WERI-Rb-1 (cell line): ENCODE measurements around the gene TMEM69.

Source experiments
- DNase-seq: peaks from one replicate; pipeline ENCODE4 v3.0.0-alpha.2; 2020
- H3K27ac ChIP-seq: fragments of 250-450 bp; sonication (Bioruptor Pico); 2 replicates; pipeline ENCODE4 v1.5.1; 2020; ENCODE audit warnings: mild to moderate bottlenecking, moderate library complexity
- H3K27me3 ChIP-seq: fragments of 250-450 bp; sonication (Bioruptor Pico); 2 replicates; pipeline ENCODE4 v1.5.1; 2021; ENCODE audit warnings: mild to moderate bottlenecking, low read depth, moderate library complexity; ENCODE audit not compliant: insufficient read depth, severe bottlenecking
- H3K36me3 ChIP-seq: fragments of 250-450 bp; sonication (Bioruptor Pico); 2 replicates; pipeline ENCODE4 v1.5.1; 2020; ENCODE audit warnings: mild to moderate bottlenecking, moderate library complexity
- H3K4me3 ChIP-seq: 2 replicates; pipeline ENCODE4 v1.5.1; 2011; ENCODE audit warnings: low read depth, mild to moderate bottlenecking, control low read depth, low read length
- H3K9me3 ChIP-seq: fragments of 250-450 bp; sonication (Bioruptor Pico); 2 replicates; pipeline ENCODE4 v1.5.1; 2021; ENCODE audit warnings: mild to moderate bottlenecking, moderate library complexity; ENCODE audit not compliant: severe bottlenecking
- CTCF ChIP-seq: IDR thresholded peaks from 2 replicates; pipeline ENCODE4 v1.5.1; 2011; ENCODE audit warnings: low read depth, mild to moderate bottlenecking, control low read depth, inconsistent platforms, low read length

Gene TMEM69

GRCh38 chr1:45647248-45648021 is 40.5 kb upstream of the TMEM69 start:
- no peaks in the 10 kb centered on the region for H3K27me3 ChIP-seq
- TF ChIP-seq CTCF: no peak
- H3K4me3 ChIP-seq: no peak overlapping the region
- H3K27ac ChIP-seq: no peak overlapping the region
- peaks cover 28% of the 10 kb centered on the region for H3K36me3 ChIP-seq
- DNase-seq: no peak
- no peaks in the 10 kb centered on the region for H3K9me3 ChIP-seq

- no peak for TF ChIP-seq CTCF
- H3K36me3 ChIP-seq: peaks cover 89% of the 10 kb centered on the region
- H3K27ac ChIP-seq: no peak overlapping the region
- no peaks in the 10 kb centered on the region for H3K27me3 ChIP-seq
- H3K9me3 ChIP-seq: no peaks in the 10 kb centered on the region
- no peak for DNase-seq
- H3K4me3 ChIP-seq: no peak overlapping the region
These were observed 33.3 kb upstream of the TMEM69 start for GRCh38 chr1:45654540-45655280.

- peaks cover 86% of the 10 kb centered on the region for H3K36me3 ChIP-seq
- H3K4me3 ChIP-seq: no peak overlapping the region
- no peaks in the 10 kb centered on the region for H3K9me3 ChIP-seq
- no peak for TF ChIP-seq CTCF
- no peak for DNase-seq
- no peaks in the 10 kb centered on the region for H3K27me3 ChIP-seq
- H3K27ac ChIP-seq: no peak overlapping the region
These were observed 31.3 kb upstream of the TMEM69 start for GRCh38 chr1:45656573-45657226.

- TF ChIP-seq CTCF: no peak
- H3K4me3 ChIP-seq: no peak overlapping the region
- no peak for DNase-seq
- no peak overlapping the region for H3K27ac ChIP-seq
- H3K27me3 ChIP-seq: no peaks in the 10 kb centered on the region
- peaks cover 76% of the 10 kb centered on the region for H3K36me3 ChIP-seq
- no peaks in the 10 kb centered on the region for H3K9me3 ChIP-seq
These were observed 29.8 kb upstream of the TMEM69 start for GRCh38 chr1:45658171-45658570.

GRCh38 chr1:45659222-45659621 is 28.8 kb upstream of the TMEM69 start:
- no peak for TF ChIP-seq CTCF
- H3K36me3 ChIP-seq: peaks cover 69% of the 10 kb centered on the region
- no peak for DNase-seq
- no peaks in the 10 kb centered on the region for H3K27me3 ChIP-seq
- no peak overlapping the region for H3K27ac ChIP-seq
- H3K9me3 ChIP-seq: no peaks in the 10 kb centered on the region
- no peak overlapping the region for H3K4me3 ChIP-seq
